HG03342 (cell line): ENCODE measurements around the gene MYOZ1.
"Not testable (repeated sequence)": the region's sequence is repeated elsewhere in the genome, so short reads cannot be mapped to it uniquely, and the experiment has no call there.

Source experiments
- ATAC-seq: cut with Tn5 transposase; IDR thresholded peaks from one replicate; pipeline ENCODE4 v1.9.1; 2021; ENCODE audit warnings: mild to moderate bottlenecking, moderate library complexity; ENCODE audit not compliant: unreplicated experiment

Gene MYOZ1

GRCh38 chr10:73641328-73642060 lies at the start of gene MYOZ1:
Gene MYOZ1 (minus strand): TSS chr10:73641474. CDS start chr10:73640017, 1,457 bp downstream.
- ATAC-seq = no peak

GRCh38 chr10:73690755-73691154 lies 49.5 kb upstream of the MYOZ1 start:
- ATAC-seq = not testable (repeated sequence)

GRCh38 chr10:73689596-73689995 lies 48.3 kb upstream of the MYOZ1 start:
- ATAC-seq = not testable (repeated sequence)

- not testable (repeated sequence) for ATAC-seq
These were observed 46.4 kb upstream of the MYOZ1 start for GRCh38 chr10:73687641-73688040.

- ATAC-seq = not testable (repeated sequence)
These were observed 33.3 kb upstream of the MYOZ1 start for GRCh38 chr10:73674546-73674945.

- not testable (repeated sequence) for ATAC-seq
These were observed 27.1 kb upstream of the MYOZ1 start for GRCh38 chr10:73668378-73668777.

- not testable (repeated sequence) for ATAC-seq
These were observed 25.0 kb upstream of the MYOZ1 start for GRCh38 chr10:73666153-73666809.

- ATAC-seq = not testable (repeated sequence)
These were observed 24.3 kb upstream of the MYOZ1 start for GRCh38 chr10:73665581-73665980.

- not testable (repeated sequence) for ATAC-seq
These were observed 23.1 kb upstream of the MYOZ1 start for GRCh38 chr10:73664156-73665040.

- ATAC-seq = not testable (repeated sequence)
These were observed 22.3 kb upstream of the MYOZ1 start for GRCh38 chr10:73663621-73664020.

- not testable (repeated sequence) for ATAC-seq
These were observed 21.4 kb upstream of the MYOZ1 start for GRCh38 chr10:73662705-73663104.

- ATAC-seq = no peak
These were observed 14.7 kb upstream of the MYOZ1 start, which contains the start of gene SYNPO2L for GRCh38 chr10:73655990-73656298. Gene SYNPO2L (minus strand): TSS chr10:73656029. CDS start chr10:73655922, 107 bp downstream.

GRCh38 chr10:73655257-73655989 lies 14.1 kb upstream of the MYOZ1 start:
- no peak for ATAC-seq

- ATAC-seq = no peak
These were observed 12.4 kb upstream of the MYOZ1 start for GRCh38 chr10:73653701-73654100.

GRCh38 chr10:73653195-73653594 lies 11.9 kb upstream of the MYOZ1 start:
- ATAC-seq = no peak

GRCh38 chr10:73650537-73651331 lies 9.5 kb upstream of the MYOZ1 start:
- ATAC-seq = no peak

GRCh38 chr10:73649876-73650536 lies 8.7 kb upstream of the MYOZ1 start:
- no peak for ATAC-seq

- no peak for ATAC-seq
These were observed 7.9 kb upstream of the MYOZ1 start for GRCh38 chr10:73648975-73649829.
